Activated CD8-positive, alpha-beta memory T cell treated with anti-CD3 and anti-CD28 coated beads, Interleukin-2, amount 10 ng/mL, durations not matched to agents 7 days and 5 days (primary cell): ENCODE measurements around the gene GRIN3A. TPM values are rescaled to one million over a fixed set of nuclear protein-coding genes. Genes with fewer than 3 reads are reported as not detected.

Source experiments
- ATAC-seq: fragments of 150-1000 bp; cut with Tn5 transposase; one replicate; pipeline ENCODE4 v1.10.0; 2021; ENCODE audit warnings: moderate library complexity
- CTCF ChIA-PET: fragments of 350-600 bp; sonication (Branson Sonifier 250); formaldehyde crosslinking; loops from one replicate; lab custom pipeline; 2021; ENCODE audit warnings: antibody characterized with exemption; lab: Charles Lee
- DNase-seq: peaks from one replicate; pipeline ENCODE4 v3.0.0-alpha.2; 2020
- H3K27ac Mint-ChIP-seq: one replicate; pipeline ENCODE4 v1.8.0; 2021; ENCODE audit warnings: mild to moderate bottlenecking, mixed read lengths
- H3K27me3 Mint-ChIP-seq: one replicate; pipeline ENCODE4 v1.8.0; 2021; ENCODE audit warnings: mixed read lengths
- H3K36me3 Mint-ChIP-seq: one replicate; pipeline ENCODE4 v1.8.0; 2021; ENCODE audit warnings: mild to moderate bottlenecking, mixed read lengths
- H3K4me1 Mint-ChIP-seq: one replicate; pipeline ENCODE4 v1.8.0; 2021; ENCODE audit warnings: mixed read lengths
- H3K4me3 Mint-ChIP-seq: one replicate; pipeline ENCODE4 v1.8.0; 2021; ENCODE audit warnings: mild to moderate bottlenecking, moderate library complexity, mixed read lengths
- H3K9me3 Mint-ChIP-seq: one replicate; pipeline ENCODE4 v1.8.0; 2022; ENCODE audit warnings: low read depth, mixed read lengths
- total RNA-seq, 2 experiments: library from RNA; stranded (reverse); gene quantifications; one replicate each; pipeline ENCODE4 v1.2.3, GENCODE V29; 2021

GRIN3A gene
- total RNA-seq, 2 experiments from 2014 or later, result not detected

GRCh38 chr9:101683236-101683635 lies 55.2 kb downstream of the GRIN3A start:
- Mint-ChIP-seq H3K27me3 (no peaks in the 10 kb centered on the region), H3K4me1 (no peaks in the 10 kb centered on the region), H3K36me3 (no peaks in the 10 kb centered on the region), H3K27ac (no peak overlapping the region), H3K9me3 (no peaks in the 10 kb centered on the region), H3K4me3 (no peak overlapping the region)
- DNase-seq (no peak), ATAC-seq (no peak)
- CTCF ChIA-PET, result no interaction called here

GRCh38 chr9:101677861-101678260 lies 60.6 kb downstream of the GRIN3A start:
- Mint-ChIP-seq H3K27me3 (no peaks in the 10 kb centered on the region), H3K27ac (no peak overlapping the region), H3K36me3 (no peaks in the 10 kb centered on the region), H3K4me3 (no peak overlapping the region), H3K4me1 (no peaks in the 10 kb centered on the region), H3K9me3 (no peaks in the 10 kb centered on the region)
- ATAC-seq, result no peak
- no peak for DNase-seq
- CTCF ChIA-PET, result no interaction called here

GRCh38 chr9:101675341-101675740 lies 63.1 kb downstream of the GRIN3A start:
- Mint-ChIP-seq H3K36me3 (no peaks in the 10 kb centered on the region), H3K4me1 (no peaks in the 10 kb centered on the region), H3K9me3 (no peaks in the 10 kb centered on the region), H3K27ac (no peak overlapping the region), H3K4me3 (no peak overlapping the region), H3K27me3 (no peaks in the 10 kb centered on the region)
- DNase-seq (no peak), ATAC-seq (no peak)
- CTCF ChIA-PET, result no interaction called here

- Mint-ChIP-seq H3K4me1 (no peaks in the 10 kb centered on the region), H3K9me3 (no peaks in the 10 kb centered on the region), H3K4me3 (no peak overlapping the region), H3K27ac (no peak overlapping the region), H3K27me3 (no peaks in the 10 kb centered on the region), H3K36me3 (no peaks in the 10 kb centered on the region)
- ATAC-seq (no peak), DNase-seq (no peak)
- CTCF ChIA-PET, result no interaction called here
Observed at GRCh38 chr9:101674165-101674564, 64.3 kb downstream of the GRIN3A start.

GRCh38 chr9:101673642-101674041 lies 64.8 kb downstream of the GRIN3A start:
- DNase-seq (no peak), ATAC-seq (no peak)
- Mint-ChIP-seq H3K27ac (no peak overlapping the region), H3K4me1 (no peaks in the 10 kb centered on the region), H3K4me3 (no peak overlapping the region), H3K9me3 (no peaks in the 10 kb centered on the region), H3K27me3 (no peaks in the 10 kb centered on the region), H3K36me3 (no peaks in the 10 kb centered on the region)
- CTCF ChIA-PET, result no interaction called here

- Mint-ChIP-seq H3K27me3 (no peaks in the 10 kb centered on the region), H3K36me3 (no peaks in the 10 kb centered on the region), H3K9me3 (no peaks in the 10 kb centered on the region), H3K27ac (no peak overlapping the region), H3K4me3 (no peak overlapping the region), H3K4me1 (no peaks in the 10 kb centered on the region)
- ATAC-seq (no peak), DNase-seq (no peak)
- CTCF ChIA-PET, result no interaction called here
Observed at GRCh38 chr9:101671567-101671966, 66.9 kb downstream of the GRIN3A start.

GRCh38 chr9:101668421-101668820 lies 70.0 kb downstream of the GRIN3A start:
- no peak overlapping the region for H3K4me3 Mint-ChIP-seq
- CTCF ChIA-PET, result no interaction called here
- H3K9me3 Mint-ChIP-seq, result no peaks in the 10 kb centered on the region
- ATAC-seq, result no peak
- no peak overlapping the region for H3K27ac Mint-ChIP-seq
- no peaks in the 10 kb centered on the region for H3K36me3 Mint-ChIP-seq
- H3K4me1 Mint-ChIP-seq, result no peaks in the 10 kb centered on the region
- DNase-seq, result no peak
- no peaks in the 10 kb centered on the region for H3K27me3 Mint-ChIP-seq

- CTCF ChIA-PET, result no interaction called here
- Mint-ChIP-seq H3K9me3 (no peaks in the 10 kb centered on the region), H3K4me3 (no peak overlapping the region), H3K4me1 (no peaks in the 10 kb centered on the region), H3K36me3 (no peaks in the 10 kb centered on the region), H3K27ac (no peak overlapping the region), H3K27me3 (no peaks in the 10 kb centered on the region)
- DNase-seq (no peak), ATAC-seq (no peak)
Observed at GRCh38 chr9:101664453-101664852, 74.0 kb downstream of the GRIN3A start.

- CTCF ChIA-PET, result no interaction called here
- DNase-seq (no peak), ATAC-seq (no peak)
- Mint-ChIP-seq H3K4me3 (no peak overlapping the region), H3K9me3 (no peaks in the 10 kb centered on the region), H3K4me1 (no peaks in the 10 kb centered on the region), H3K27ac (no peak overlapping the region), H3K27me3 (no peaks in the 10 kb centered on the region), H3K36me3 (no peaks in the 10 kb centered on the region)
Observed at GRCh38 chr9:101652601-101653175, 85.8 kb downstream of the GRIN3A start.

- ATAC-seq, result no peak
- Mint-ChIP-seq H3K9me3 (no peaks in the 10 kb centered on the region), H3K36me3 (no peaks in the 10 kb centered on the region), H3K27ac (no peak overlapping the region), H3K4me1 (no peaks in the 10 kb centered on the region), H3K27me3 (no peaks in the 10 kb centered on the region), H3K4me3 (no peak overlapping the region)
- DNase-seq, result no peak
- CTCF ChIA-PET, result no interaction called here
Observed at GRCh38 chr9:101650142-101650541, 88.3 kb downstream of the GRIN3A start.

GRCh38 chr9:101648493-101648892 lies 90.0 kb downstream of the GRIN3A start:
- DNase-seq, result no peak
- Mint-ChIP-seq H3K9me3 (no peaks in the 10 kb centered on the region), H3K4me1 (no peaks in the 10 kb centered on the region), H3K27me3 (no peaks in the 10 kb centered on the region), H3K4me3 (no peak overlapping the region), H3K27ac (no peak overlapping the region), H3K36me3 (no peaks in the 10 kb centered on the region)
- CTCF ChIA-PET, result no interaction called here
- no peak for ATAC-seq

- ATAC-seq (no peak), DNase-seq (no peak)
- no peak overlapping the region for H3K27ac Mint-ChIP-seq
- CTCF ChIA-PET, result no interaction called here
- H3K4me1 Mint-ChIP-seq, result no peaks in the 10 kb centered on the region
- H3K4me3 Mint-ChIP-seq, result no peak overlapping the region
- H3K9me3 Mint-ChIP-seq, result no peaks in the 10 kb centered on the region
- H3K36me3 Mint-ChIP-seq, result no peaks in the 10 kb centered on the region
- no peaks in the 10 kb centered on the region for H3K27me3 Mint-ChIP-seq
Observed at GRCh38 chr9:101639785-101640665, 98.4 kb downstream of the GRIN3A start.

- no peak for ATAC-seq
- no peaks in the 10 kb centered on the region for H3K4me1 Mint-ChIP-seq
- H3K9me3 Mint-ChIP-seq, result no peaks in the 10 kb centered on the region
- CTCF ChIA-PET, result no interaction called here
- no peaks in the 10 kb centered on the region for H3K36me3 Mint-ChIP-seq
- no peaks in the 10 kb centered on the region for H3K27me3 Mint-ChIP-seq
- H3K4me3 Mint-ChIP-seq, result no peak overlapping the region
- no peak for DNase-seq
- H3K27ac Mint-ChIP-seq, result no peak overlapping the region
Observed at GRCh38 chr9:101639311-101639710, 99.1 kb downstream of the GRIN3A start.

GRCh38 chr9:101636247-101636646 lies 102.2 kb downstream of the GRIN3A start:
- H3K27ac Mint-ChIP-seq, result no peak overlapping the region
- H3K27me3 Mint-ChIP-seq, result no peaks in the 10 kb centered on the region
- no peaks in the 10 kb centered on the region for H3K4me1 Mint-ChIP-seq
- no peaks in the 10 kb centered on the region for H3K36me3 Mint-ChIP-seq
- DNase-seq (no peak), ATAC-seq (no peak)
- H3K9me3 Mint-ChIP-seq, result no peaks in the 10 kb centered on the region
- no peak overlapping the region for H3K4me3 Mint-ChIP-seq
- CTCF ChIA-PET, result no interaction called here
